HG02943 (cell line): ENCODE data around the gene HSD17B7.
A peak's percentile ranks its signal among the peaks of the same experiment; 100 is the strongest.
"Not testable (repeated sequence)": the region's sequence is repeated elsewhere in the genome, so short reads cannot be mapped to it uniquely, and the experiment has no call there.

Experiments used
- ATAC-seq: cut with Tn5 transposase; IDR thresholded peaks from one replicate; pipeline ENCODE4 v1.9.1; 2021; ENCODE audit warnings: mild to moderate bottlenecking, low read depth, moderate library complexity; ENCODE audit not compliant: unreplicated experiment

The HSD17B7 gene

GRCh38 chr1:162799995-162800830, 9.7 kb downstream of the HSD17B7 start:
- not testable (repeated sequence) for ATAC-seq

GRCh38 chr1:162807503-162807902, 17.0 kb downstream of the HSD17B7 start:
- not testable (repeated sequence) for ATAC-seq

GRCh38 chr1:162812357-162812756, 21.9 kb downstream of the HSD17B7 start:
- ATAC-seq: not testable (repeated sequence)

GRCh38 chr1:162818136-162818535, 27.6 kb downstream of the HSD17B7 start:
- not testable (repeated sequence) for ATAC-seq

DNA sequence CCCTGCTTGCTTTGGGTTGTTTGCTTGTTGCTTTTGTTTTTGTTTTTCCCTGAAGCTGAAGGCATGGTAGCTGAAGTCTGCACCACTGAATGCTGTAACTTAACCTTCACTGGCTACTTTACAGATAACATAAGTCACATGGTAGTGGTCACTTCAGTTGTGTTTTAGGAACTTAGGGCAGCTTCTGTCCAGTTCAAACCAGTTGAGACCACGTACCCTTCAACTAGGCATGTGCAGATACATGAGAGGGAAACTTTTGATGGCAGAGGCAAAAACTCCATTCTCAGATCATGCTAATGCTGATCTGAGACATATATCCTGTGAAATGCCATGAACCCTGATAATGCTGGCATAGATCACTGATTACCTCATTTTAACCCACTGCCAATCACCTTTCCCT, 28.2 kb downstream of the HSD17B7 start:
- not testable (repeated sequence) for ATAC-seq

DNA sequence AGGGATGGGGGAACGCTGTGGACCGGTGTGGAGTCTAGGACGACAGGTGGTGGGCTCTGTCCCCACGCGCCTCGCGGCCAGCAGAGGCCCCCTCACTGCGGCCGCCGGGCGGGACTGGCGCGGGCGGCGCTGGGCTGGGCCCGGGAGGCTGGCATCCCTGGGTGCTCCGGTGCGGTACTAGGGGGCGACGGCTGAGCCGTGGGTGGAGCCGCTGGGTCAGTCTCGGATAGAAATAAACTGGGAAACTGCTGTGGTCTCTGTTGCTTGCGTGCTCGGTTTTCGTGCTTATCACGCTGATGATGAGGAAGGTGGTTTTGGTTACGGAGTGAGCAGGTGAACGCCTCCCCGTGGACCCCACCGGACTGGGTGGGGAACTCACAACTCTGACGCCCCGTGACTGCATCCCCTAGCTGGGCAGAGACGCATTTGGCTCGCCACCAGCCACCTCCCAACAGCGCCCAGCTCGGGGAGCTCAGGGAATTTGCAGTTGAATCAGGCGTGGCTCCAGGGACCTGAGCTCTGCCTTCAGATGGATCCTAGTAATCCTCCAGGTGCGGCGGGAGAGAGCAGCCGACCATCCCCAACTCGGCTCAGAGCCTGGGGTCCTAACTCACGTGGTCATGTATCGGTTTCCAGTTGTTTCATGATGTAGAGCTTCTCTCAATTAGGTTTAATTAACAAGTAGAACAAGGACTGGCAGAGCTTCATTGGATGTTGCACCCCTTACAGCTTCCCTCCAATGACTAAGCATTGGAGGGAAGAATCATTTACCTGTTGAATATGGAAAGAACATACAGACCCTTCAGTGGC, 32.1 kb downstream of the HSD17B7 start:
- ATAC-seq: no peak

- ATAC-seq: no peak
Observed at GRCh38 chr1:162823231-162823630, 32.7 kb downstream of the HSD17B7 start.

- ATAC-seq: no peak
Observed at GRCh38 chr1:162823771-162824525, 33.4 kb downstream of the HSD17B7 start.

GRCh38 chr1:162829268-162829667, 38.8 kb downstream of the HSD17B7 start:
- ATAC-seq: no peak

- no peak for ATAC-seq
Observed at GRCh38 chr1:162832470-162832869, 42.0 kb downstream of the HSD17B7 start.

GRCh38 chr1:162835157-162835899, 44.8 kb downstream of the HSD17B7 start:
- ATAC-seq: peak; percentile 82

DNA sequence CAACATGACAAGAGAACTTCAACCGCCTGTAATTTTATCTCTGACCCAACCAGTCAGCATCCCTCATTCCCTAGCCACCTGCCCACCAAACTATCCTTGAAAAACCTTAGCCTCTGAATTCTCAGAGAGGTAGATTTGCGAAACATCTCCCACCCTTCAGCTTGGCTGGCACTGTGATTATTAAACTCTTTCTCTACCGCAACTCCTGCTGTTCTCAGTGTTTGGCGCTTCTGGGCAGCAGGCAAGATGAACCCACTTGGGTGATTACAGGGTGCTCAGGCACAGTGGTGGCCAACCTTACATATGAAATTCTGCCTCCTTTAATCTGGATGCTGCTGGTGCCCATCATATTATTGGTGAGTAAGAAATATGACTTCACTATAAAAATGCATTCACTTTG, 48.4 kb downstream of the HSD17B7 start:
- no peak for ATAC-seq

DNA sequence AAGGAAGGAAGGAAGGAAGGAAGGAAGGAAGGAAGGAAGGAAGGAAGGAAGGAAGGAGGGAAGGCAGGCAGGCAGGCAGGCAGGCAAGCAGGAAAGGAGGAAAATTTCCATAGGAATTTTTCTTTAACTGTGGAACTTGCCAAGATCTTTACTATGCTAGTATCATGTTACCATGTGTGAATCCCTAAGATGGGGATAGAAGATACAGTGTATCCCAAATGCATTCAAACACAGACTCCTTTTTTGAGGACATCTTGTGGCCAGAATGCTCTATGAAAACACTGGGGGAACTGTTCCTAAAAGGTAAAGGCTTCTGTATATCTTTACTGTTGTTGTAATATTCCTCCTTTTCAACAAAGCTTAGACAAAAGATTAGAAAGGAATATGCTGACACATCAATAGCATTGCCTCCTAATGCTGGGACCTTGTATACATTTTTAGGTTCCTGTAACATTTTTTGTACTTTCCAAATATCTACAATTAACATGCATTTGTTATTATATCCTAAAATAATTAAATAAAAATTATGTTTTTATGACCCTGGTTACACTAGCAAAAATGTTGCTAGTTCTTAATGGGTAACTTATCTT, 49.8 kb downstream of the HSD17B7 start:
- ATAC-seq: no peak

DNA sequence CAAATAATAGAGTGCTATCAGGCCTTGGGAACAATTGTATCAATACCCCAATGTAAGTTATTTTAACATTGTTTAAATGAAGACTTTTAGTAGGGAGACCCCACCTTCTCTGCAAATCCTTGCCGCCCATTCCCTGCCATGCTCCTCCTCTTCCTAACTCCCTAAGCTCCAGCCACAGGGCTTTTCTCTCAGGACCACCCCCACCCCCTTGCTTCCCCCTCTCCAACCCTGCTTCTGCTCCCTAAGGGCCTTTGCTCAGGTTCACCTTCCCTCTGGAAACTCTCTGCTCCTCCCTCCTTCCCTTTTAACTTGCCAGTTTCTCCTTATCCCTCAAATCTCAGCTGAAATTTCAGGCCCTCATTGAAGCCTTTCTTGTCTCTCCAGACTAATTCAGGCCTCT, 53.7 kb downstream of the HSD17B7 start:
- ATAC-seq: no peak

GRCh38 chr1:162846256-162847212, 56.0 kb downstream of the HSD17B7 start:
- no peak for ATAC-seq

DNA sequence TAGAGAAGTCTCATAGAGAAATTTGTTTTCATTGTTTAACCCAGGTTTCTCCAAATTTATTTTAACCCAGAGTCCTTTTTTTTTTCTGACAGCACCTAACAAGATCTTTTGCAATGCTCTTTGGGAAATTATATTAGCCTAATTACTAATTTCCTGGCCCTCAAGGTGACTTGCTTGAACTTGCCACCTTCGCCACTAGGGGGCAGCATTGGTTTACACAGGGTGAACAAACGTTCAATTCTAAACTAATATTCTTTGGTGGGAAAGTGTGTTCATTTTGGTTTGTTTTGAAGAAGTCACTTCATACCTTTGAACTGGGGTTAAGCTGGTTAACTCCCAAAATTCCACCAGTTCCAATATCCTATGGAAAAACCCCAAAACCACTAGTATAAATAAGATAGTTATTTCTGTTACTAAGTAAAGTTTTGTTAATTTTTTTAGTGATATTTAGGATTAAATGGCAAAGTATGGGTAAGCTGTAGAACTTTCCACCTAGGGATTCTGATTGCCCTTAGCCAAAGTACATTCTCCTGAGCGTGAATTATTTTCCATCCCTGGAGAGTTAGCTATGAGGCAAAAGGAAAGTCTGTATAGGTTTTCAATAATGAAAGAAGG, 57.4 kb downstream of the HSD17B7 start:
- no peak for ATAC-seq

DNA sequence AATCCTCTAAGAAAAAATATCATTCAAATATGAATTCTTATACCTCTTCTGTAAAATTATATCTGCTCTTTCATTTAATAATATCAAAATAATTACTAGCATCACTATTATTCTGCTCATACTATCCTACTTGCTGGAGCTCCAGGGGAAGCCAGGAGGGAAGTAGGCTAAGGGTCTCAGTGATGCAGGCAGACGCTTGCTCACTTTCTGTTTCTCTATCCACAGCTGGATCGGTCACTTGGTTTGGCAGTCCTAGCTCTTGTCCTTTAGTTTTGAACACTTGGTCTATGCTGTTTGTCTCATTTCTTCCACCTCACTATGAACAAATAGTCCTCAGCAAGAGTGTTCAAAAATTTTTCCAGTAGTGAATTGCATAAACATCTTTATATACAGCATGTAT, 59.2 kb downstream of the HSD17B7 start:
- no peak for ATAC-seq

GRCh38 chr1:162851341-162851740, 60.8 kb downstream of the HSD17B7 start:
- ATAC-seq: no peak
